Measurements from ENCODE around the gene CRYBG2. TPM values are rescaled to one million over a fixed set of nuclear protein-coding genes. Genes with fewer than 3 reads are reported as not detected.

CRYBG2 gene
- polyA plus RNA-seq, 1 donor (not counting 4 experiments of a cell fraction or from before 2014, with no cell fraction given), result 7.9 TPM

DNA sequence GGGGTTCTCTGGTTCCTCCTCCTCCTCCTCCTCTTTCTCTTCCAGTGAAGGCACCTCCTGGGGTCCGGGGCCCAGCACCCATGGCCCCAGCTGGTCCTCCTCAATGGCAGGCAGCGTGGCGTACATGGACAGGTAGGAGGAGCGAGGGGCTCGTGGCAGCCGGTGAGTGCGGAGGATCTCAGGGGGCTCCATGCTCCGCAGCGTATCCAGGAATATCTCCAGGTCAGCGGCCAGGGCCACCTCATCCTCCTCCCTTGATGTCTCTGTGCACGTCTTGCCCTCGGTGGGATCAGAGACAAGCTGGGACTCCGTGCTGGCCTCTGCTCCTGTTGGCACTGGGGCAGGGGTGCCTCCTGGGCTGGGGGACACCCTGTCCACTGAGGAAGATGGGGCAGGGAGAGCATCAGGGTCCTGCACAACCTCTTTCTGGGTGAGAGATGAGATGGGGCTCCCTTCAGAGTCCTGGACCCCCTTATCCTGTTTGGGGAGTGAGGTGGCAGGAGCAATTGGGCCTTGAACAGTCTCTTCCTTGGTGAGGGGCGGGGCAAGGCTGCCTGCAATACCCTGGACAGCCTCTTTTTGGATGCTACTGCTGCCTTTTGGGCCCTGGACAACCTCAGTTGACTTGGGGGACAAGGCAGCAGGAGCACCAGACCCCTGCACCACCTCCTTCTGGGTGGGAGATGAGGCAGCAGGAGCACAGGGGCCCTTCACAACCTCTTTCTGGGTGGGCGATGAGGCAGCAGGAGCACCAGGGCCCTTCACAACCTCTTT is 9.6 kb downstream of the CRYBG2 start:
- H3K79me2 ChIP-seq (ENCODE audit: control insufficient read depth, insufficient read depth, low read length), result no peaks in the 10 kb centered on the region
- H2AFZ ChIP-seq (ENCODE audit: control insufficient read depth, low read length), result no peak overlapping the region
- H3K4me2 ChIP-seq (ENCODE audit: control insufficient read depth, extremely low read depth, insufficient read depth, low read depth, low read length), result no peak overlapping the region
- no peaks in the 10 kb centered on the region for H4K20me1 ChIP-seq (ENCODE audit: control insufficient read depth, extremely low read depth, insufficient read depth, low read length)
- H3K27me3 ChIP-seq (ENCODE audit: control insufficient read depth, extremely low read depth, insufficient read depth, low read length), result no peaks in the 10 kb centered on the region
- H3K9ac ChIP-seq (ENCODE audit: control insufficient read depth, extremely low read depth, insufficient read depth, low read length), result no peak overlapping the region
- H3K9me1 ChIP-seq (ENCODE audit: control insufficient read depth, extremely low read depth, insufficient read depth, low read length), result no peaks in the 10 kb centered on the region
- H3K27ac ChIP-seq (ENCODE audit: control insufficient read depth, insufficient read depth, low read length), result no peak overlapping the region
- peaks cover 12% of the 10 kb centered on the region for H3K4me1 ChIP-seq (ENCODE audit: control insufficient read depth, extremely low read depth, insufficient read depth, low read length)
- H3K9me3 ChIP-seq (ENCODE audit: control insufficient read depth, low read depth, low read length), result no peaks in the 10 kb centered on the region
- H3K4me3 ChIP-seq (ENCODE audit: control insufficient read depth in 2 of 3, extremely low read depth in 1 of 3, insufficient read depth in 2 of 3, low read depth in 1 of 3, low read length in 3 of 3), result no peak overlapping the region
- no peak for FAIRE-seq
- TF ChIP-seq, protein P1, sequence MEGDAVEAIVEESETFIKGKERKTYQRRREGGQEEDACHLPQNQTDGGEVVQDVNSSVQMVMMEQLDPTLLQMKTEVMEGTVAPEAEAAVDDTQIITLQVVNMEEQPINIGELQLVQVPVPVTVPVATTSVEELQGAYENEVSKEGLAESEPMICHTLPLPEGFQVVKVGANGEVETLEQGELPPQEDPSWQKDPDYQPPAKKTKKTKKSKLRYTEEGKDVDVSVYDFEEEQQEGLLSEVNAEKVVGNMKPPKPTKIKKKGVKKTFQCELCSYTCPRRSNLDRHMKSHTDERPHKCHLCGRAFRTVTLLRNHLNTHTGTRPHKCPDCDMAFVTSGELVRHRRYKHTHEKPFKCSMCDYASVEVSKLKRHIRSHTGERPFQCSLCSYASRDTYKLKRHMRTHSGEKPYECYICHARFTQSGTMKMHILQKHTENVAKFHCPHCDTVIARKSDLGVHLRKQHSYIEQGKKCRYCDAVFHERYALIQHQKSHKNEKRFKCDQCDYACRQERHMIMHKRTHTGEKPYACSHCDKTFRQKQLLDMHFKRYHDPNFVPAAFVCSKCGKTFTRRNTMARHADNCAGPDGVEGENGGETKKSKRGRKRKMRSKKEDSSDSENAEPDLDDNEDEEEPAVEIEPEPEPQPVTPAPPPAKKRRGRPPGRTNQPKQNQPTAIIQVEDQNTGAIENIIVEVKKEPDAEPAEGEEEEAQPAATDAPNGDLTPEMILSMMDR (optimal IDR thresholded peaks at IDR 0.05 in 1 of 3, IDR thresholded peaks at IDR 0.05 in 1 of 3, conservative IDR thresholded peaks at IDR 0.05 in 1 of 3; ENCODE audit: extremely low read depth in 1 of 3, insufficient read depth in 2 of 3, low read length in 3 of 3), result no peak
- no peak for TF ChIP-seq EZH2 (IDR thresholded peaks at IDR 0.05; ENCODE audit: low read length)
- peaks cover 0 to 15% of the 10 kb centered on the region in 2 experiments for H3K36me3 ChIP-seq (ENCODE audit: control insufficient read depth in 2 of 2, extremely low read depth in 1 of 2, insufficient read depth in 2 of 2, low read length in 2 of 2)
- dilution Hi-C loops (cut with MboI; ENCODE audit: extremely low pct_ligation_motif_present, low sequenced_read_pairs), result no loop called here
- no peak for DNase-seq (ENCODE audit: low read depth, low spot score)

DNA sequence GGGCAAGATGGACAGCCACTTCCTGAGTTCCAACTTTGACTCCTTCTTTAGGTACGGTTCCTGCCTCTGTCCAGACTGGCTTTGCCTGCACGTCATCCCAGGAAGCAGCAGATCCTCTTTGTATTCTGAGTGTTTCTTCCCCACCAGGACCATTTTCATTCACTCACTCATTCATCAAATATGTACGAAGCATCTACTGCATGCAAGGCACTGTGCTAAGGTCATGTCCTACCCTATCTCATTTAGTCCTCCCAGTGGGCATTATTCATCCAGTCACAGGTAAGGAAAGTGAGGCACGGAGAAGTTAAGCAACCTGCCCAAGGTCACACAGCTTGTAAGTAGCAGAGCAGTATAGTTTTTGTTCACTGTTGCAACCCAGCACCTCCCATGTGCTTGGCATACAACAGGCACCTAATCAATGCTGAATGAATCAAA is 13.9 kb downstream of the CRYBG2 start:
- H2AFZ ChIP-seq (ENCODE audit: control insufficient read depth, low read length), result no peak overlapping the region
- H4K20me1 ChIP-seq (ENCODE audit: control insufficient read depth, extremely low read depth, insufficient read depth, low read length), result no peaks in the 10 kb centered on the region
- H3K36me3 ChIP-seq (ENCODE audit: control insufficient read depth in 2 of 2, extremely low read depth in 1 of 2, insufficient read depth in 2 of 2, low read length in 2 of 2), result peaks cover 0 to 11% of the 10 kb centered on the region in 2 experiments
- no peaks in the 10 kb centered on the region for H3K9me3 ChIP-seq (ENCODE audit: control insufficient read depth, low read depth, low read length)
- FAIRE-seq (peak; percentile 87), DNase-seq (ENCODE audit: low read depth, low spot score) (no peak)
- no peaks in the 10 kb centered on the region for H3K27me3 ChIP-seq (ENCODE audit: control insufficient read depth, extremely low read depth, insufficient read depth, low read length)
- H3K4me2 ChIP-seq (ENCODE audit: control insufficient read depth, extremely low read depth, insufficient read depth, low read depth, low read length), result no peak overlapping the region
- no peaks in the 10 kb centered on the region for H3K9me1 ChIP-seq (ENCODE audit: control insufficient read depth, extremely low read depth, insufficient read depth, low read length)
- H3K4me1 ChIP-seq (ENCODE audit: control insufficient read depth, extremely low read depth, insufficient read depth, low read length), result peaks cover 18% of the 10 kb centered on the region
- no peak overlapping the region for H3K4me3 ChIP-seq (ENCODE audit: control insufficient read depth in 2 of 3, extremely low read depth in 1 of 3, insufficient read depth in 2 of 3, low read depth in 1 of 3, low read length in 3 of 3)
- dilution Hi-C loops (cut with MboI; ENCODE audit: extremely low pct_ligation_motif_present, low sequenced_read_pairs), result no loop called here
- no peak overlapping the region for H3K9ac ChIP-seq (ENCODE audit: control insufficient read depth, extremely low read depth, insufficient read depth, low read length)
- H3K79me2 ChIP-seq (ENCODE audit: control insufficient read depth, insufficient read depth, low read length), result no peaks in the 10 kb centered on the region
- TF ChIP-seq EZH2 (IDR thresholded peaks at IDR 0.05; ENCODE audit: low read length), result no peak
- TF ChIP-seq, protein P1 (optimal IDR thresholded peaks at IDR 0.05 in 1 of 3, IDR thresholded peaks at IDR 0.05 in 1 of 3, conservative IDR thresholded peaks at IDR 0.05 in 1 of 3; ENCODE audit: extremely low read depth in 1 of 3, insufficient read depth in 2 of 3, low read length in 3 of 3), result no peak
- no peak overlapping the region for H3K27ac ChIP-seq (ENCODE audit: control insufficient read depth, insufficient read depth, low read length)
